ENCODE results near the gene ITPR2.

ITPR2 gene

DNA sequence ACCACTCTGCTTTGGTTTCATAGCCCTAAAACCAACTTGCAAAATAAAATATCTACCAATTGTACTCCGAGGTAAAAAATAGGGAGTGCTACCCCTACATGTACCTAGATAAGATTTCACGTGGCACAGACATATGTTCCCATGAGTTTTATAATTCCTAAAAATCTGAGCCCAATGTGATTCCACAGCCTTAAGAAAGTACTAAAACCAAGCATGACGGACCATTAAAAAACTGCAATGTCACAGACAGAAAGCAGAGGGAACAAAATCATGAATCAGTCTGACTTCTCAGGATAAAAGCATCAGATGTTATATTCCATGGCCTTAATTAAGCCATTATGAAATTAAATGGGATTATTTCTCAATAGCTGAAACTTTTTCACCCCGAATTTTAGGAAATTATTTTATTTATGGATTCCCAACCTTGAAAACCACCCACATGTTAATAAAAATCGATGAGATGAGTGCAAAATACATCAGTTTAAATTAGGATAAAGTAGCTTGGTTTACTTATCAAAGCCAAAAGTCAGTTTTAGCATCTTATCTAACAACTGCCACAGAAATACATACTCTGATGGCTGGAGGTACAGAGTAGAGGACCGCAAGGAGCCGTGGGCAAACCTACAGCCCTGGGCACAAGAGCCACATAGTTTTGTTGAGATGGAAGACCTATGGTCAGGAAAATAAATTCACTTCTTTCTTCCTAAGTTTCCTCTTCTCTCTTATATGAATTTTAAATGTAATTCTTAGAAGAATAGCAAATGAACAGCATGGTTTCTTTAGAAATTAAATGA is 4.5 kb downstream of the ITPR2 start:
- Histone ChIP-seq H2BK12ac (ENCODE audit: low read length in 2 of 2) (no peak overlapping the region), H3K14ac (ENCODE audit: low read length in 2 of 2) (no peak overlapping the region), H4K8ac (ENCODE audit: low read length) (no peak overlapping the region), H4K91ac (ENCODE audit: low read length) (no peak overlapping the region), H2AK5ac (ENCODE audit: low read length, severe bottlenecking) (no peak overlapping the region), H3K27ac (ENCODE audit: low read length, poor library complexity, severe bottlenecking) (no peak overlapping the region), H3K9me3 (ENCODE audit: control insufficient read depth, low read length) (no peaks in the 10 kb centered on the region), H3K4ac (ENCODE audit: low read depth in 1 of 2, low read length in 2 of 2) (no peak overlapping the region), H2BK120ac (ENCODE audit: low read depth, low read length) (no peak overlapping the region), H3K4me2 (ENCODE audit: low read length, poor library complexity, severe bottlenecking) (no peak overlapping the region), H2AFZ (ENCODE audit: low read depth, low read length) (no peak overlapping the region), H3K4me3 (ENCODE audit: insufficient read depth in 1 of 2, low read depth in 1 of 2, low read length in 2 of 2) (no peak overlapping the region), H3K27me3 (ENCODE audit: control insufficient read depth in 1 of 2, insufficient read depth in 1 of 2, low read length in 2 of 2) (no peaks in the 10 kb centered on the region), H3K4me1 (ENCODE audit: control insufficient read depth, insufficient read depth, low read depth, low read length) (peaks cover 5% of the 10 kb centered on the region), H2BK5ac (ENCODE audit: low read depth, low read length, poor library complexity, severe bottlenecking) (no peak overlapping the region), H3K18ac (ENCODE audit: low read depth in 1 of 2, low read length in 2 of 2) (no peak overlapping the region), H3K23ac (ENCODE audit: low read length in 2 of 2) (no peak overlapping the region), H3K9ac (ENCODE audit: low read length) (no peak overlapping the region), H2BK15ac (ENCODE audit: low read depth, poor library complexity, severe bottlenecking) (no peak overlapping the region), H3K36me3 (ENCODE audit: control insufficient read depth in 1 of 2, insufficient read depth in 2 of 2, low read depth in 1 of 2, low read length in 2 of 2) (no peaks in the 10 kb centered on the region), H3K79me1 (replicated peaks; ENCODE audit: low read length, poor library complexity, severe bottlenecking) (peaks cover 27% of the 10 kb centered on the region)
- 90% methylated on average over 4 of the region's 7 CpGs for WGBS
- no peak for DNase-seq

DNA sequence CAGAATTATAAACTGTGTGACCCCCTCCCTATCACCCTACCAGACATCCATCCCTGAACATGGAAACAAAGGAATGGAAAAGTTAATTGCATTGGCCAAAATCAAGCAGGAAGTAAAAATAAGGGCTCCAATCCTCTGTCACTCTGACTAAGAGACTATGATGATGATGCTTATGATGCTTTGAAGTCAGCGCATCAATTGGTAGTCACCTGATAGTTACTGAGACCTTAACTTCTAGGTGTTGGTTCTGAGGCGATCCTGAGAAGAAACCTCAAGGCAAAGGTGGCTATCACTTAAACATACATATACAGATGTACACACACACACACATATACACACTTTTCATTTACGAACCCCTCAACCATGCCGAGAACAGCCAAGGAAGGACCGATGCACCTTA is 6.6 kb downstream of the ITPR2 start:
- Histone ChIP-seq H3K27me3 (ENCODE audit: control insufficient read depth in 1 of 2, insufficient read depth in 1 of 2, low read length in 2 of 2) (no peaks in the 10 kb centered on the region), H3K18ac (ENCODE audit: low read depth in 1 of 2, low read length in 2 of 2) (no peak overlapping the region), H3K27ac (ENCODE audit: low read length, poor library complexity, severe bottlenecking) (no peak overlapping the region), H2BK12ac (ENCODE audit: low read length in 2 of 2) (no peak overlapping the region), H3K4ac (ENCODE audit: low read depth in 1 of 2, low read length in 2 of 2) (no peak overlapping the region), H2BK5ac (ENCODE audit: low read depth, low read length, poor library complexity, severe bottlenecking) (no peak overlapping the region), H2AFZ (ENCODE audit: low read depth, low read length) (no peak overlapping the region), H3K36me3 (ENCODE audit: control insufficient read depth in 1 of 2, insufficient read depth in 2 of 2, low read depth in 1 of 2, low read length in 2 of 2) (no peaks in the 10 kb centered on the region), H3K4me1 (ENCODE audit: control insufficient read depth, insufficient read depth, low read depth, low read length) (peaks cover 5% of the 10 kb centered on the region), H3K4me3 (ENCODE audit: insufficient read depth in 1 of 2, low read depth in 1 of 2, low read length in 2 of 2) (no peak overlapping the region), H4K91ac (ENCODE audit: low read length) (no peak overlapping the region), H3K79me1 (replicated peaks; ENCODE audit: low read length, poor library complexity, severe bottlenecking) (peaks cover 24% of the 10 kb centered on the region), H2AK5ac (ENCODE audit: low read length, severe bottlenecking) (peak overlapping the region; percentile 65), H3K14ac (ENCODE audit: low read length in 2 of 2) (no peak overlapping the region), H2BK15ac (ENCODE audit: low read depth, poor library complexity, severe bottlenecking) (no peak overlapping the region), H4K8ac (ENCODE audit: low read length) (no peak overlapping the region), H3K4me2 (ENCODE audit: low read length, poor library complexity, severe bottlenecking) (no peak overlapping the region), H3K23ac (ENCODE audit: low read length in 2 of 2) (no peak overlapping the region), H3K9me3 (ENCODE audit: control insufficient read depth, low read length) (no peaks in the 10 kb centered on the region), H2BK120ac (ENCODE audit: low read depth, low read length) (no peak overlapping the region), H3K9ac (ENCODE audit: low read length) (no peak overlapping the region)
- no peak for DNase-seq
- over 99% methylated on average over 5 of the region's 5 CpGs for WGBS

DNA sequence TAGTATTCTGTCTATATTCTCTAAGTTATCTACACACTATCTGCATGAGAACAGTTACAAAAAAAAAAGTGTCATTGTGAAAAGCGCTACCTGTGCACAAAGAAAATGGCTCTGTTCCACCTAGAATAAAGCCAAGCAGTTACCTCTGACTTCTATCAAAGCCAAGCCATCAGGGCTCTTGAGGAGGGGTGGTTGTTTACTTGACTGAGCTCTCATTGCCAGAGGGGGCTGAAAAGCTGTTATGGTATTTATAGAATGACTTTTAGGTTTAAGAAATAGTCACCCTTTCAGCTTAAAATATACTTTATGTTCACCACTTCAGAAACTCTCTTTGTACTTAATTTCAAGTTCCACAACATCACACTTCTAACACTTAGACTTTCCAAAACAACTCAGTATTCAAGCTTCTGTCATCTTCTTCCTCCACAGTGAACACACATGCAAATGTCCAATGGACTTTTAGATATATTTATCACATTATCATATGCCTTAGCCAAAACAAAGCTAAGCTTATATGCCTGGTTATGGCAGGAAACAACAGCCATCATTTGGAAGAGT is 7.5 kb downstream of the ITPR2 start:
- Histone ChIP-seq H2BK12ac (ENCODE audit: low read length in 2 of 2) (no peak overlapping the region), H3K36me3 (ENCODE audit: control insufficient read depth in 1 of 2, insufficient read depth in 2 of 2, low read depth in 1 of 2, low read length in 2 of 2) (no peaks in the 10 kb centered on the region), H4K91ac (ENCODE audit: low read length) (no peak overlapping the region), H2AK5ac (ENCODE audit: low read length, severe bottlenecking) (no peak overlapping the region), H4K8ac (ENCODE audit: low read length) (no peak overlapping the region), H3K23ac (ENCODE audit: low read length in 2 of 2) (no peak overlapping the region), H2BK120ac (ENCODE audit: low read depth, low read length) (no peak overlapping the region), H2BK15ac (ENCODE audit: low read depth, poor library complexity, severe bottlenecking) (no peak overlapping the region), H3K4me3 (ENCODE audit: insufficient read depth in 1 of 2, low read depth in 1 of 2, low read length in 2 of 2) (no peak overlapping the region), H2AFZ (ENCODE audit: low read depth, low read length) (no peak overlapping the region), H2BK5ac (ENCODE audit: low read depth, low read length, poor library complexity, severe bottlenecking) (no peak overlapping the region), H3K4ac (ENCODE audit: low read depth in 1 of 2, low read length in 2 of 2) (no peak overlapping the region), H3K27me3 (ENCODE audit: control insufficient read depth in 1 of 2, insufficient read depth in 1 of 2, low read length in 2 of 2) (no peaks in the 10 kb centered on the region), H3K4me2 (ENCODE audit: low read length, poor library complexity, severe bottlenecking) (no peak overlapping the region), H3K4me1 (ENCODE audit: control insufficient read depth, insufficient read depth, low read depth, low read length) (peaks cover 1% of the 10 kb centered on the region), H3K9me3 (ENCODE audit: control insufficient read depth, low read length) (no peaks in the 10 kb centered on the region), H3K18ac (ENCODE audit: low read depth in 1 of 2, low read length in 2 of 2) (no peak overlapping the region), H3K79me1 (replicated peaks; ENCODE audit: low read length, poor library complexity, severe bottlenecking) (peaks cover 19% of the 10 kb centered on the region), H3K9ac (ENCODE audit: low read length) (no peak overlapping the region), H3K27ac (ENCODE audit: low read length, poor library complexity, severe bottlenecking) (no peak overlapping the region), H3K14ac (ENCODE audit: low read length in 2 of 2) (no peak overlapping the region)
- no CpG with 5 or more reads among the region's 1 CpG for WGBS
- DNase-seq, result no peak

DNA sequence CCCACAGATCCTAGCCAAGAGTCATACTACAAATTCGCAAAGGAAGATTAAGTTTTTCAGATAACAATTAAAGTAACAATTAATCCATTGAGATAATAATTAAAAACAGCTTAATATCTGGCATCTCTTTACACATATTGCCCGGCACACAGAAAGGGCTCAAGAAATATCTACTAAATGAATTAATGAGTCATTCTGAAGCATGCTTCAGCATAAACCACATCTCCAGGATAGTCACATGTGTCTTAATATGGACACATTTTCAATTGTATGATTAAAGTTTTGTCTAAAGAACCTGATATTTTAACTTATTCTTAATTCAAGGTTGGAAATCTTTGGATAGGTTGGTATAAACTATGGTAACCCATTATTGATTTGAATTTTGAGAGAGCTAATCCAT is 9.6 kb downstream of the ITPR2 start:
- Histone ChIP-seq H2BK120ac (ENCODE audit: low read depth, low read length) (no peak overlapping the region), H2AFZ (ENCODE audit: low read depth, low read length) (no peak overlapping the region), H3K14ac (ENCODE audit: low read length in 2 of 2) (no peak overlapping the region), H3K27me3 (ENCODE audit: control insufficient read depth in 1 of 2, insufficient read depth in 1 of 2, low read length in 2 of 2) (no peaks in the 10 kb centered on the region), H3K4me3 (ENCODE audit: insufficient read depth in 1 of 2, low read depth in 1 of 2, low read length in 2 of 2) (no peak overlapping the region), H3K4ac (ENCODE audit: low read depth in 1 of 2, low read length in 2 of 2) (no peak overlapping the region), H3K9ac (ENCODE audit: low read length) (no peak overlapping the region), H3K27ac (ENCODE audit: low read length, poor library complexity, severe bottlenecking) (no peak overlapping the region), H2BK12ac (ENCODE audit: low read length in 2 of 2) (no peak overlapping the region), H4K8ac (ENCODE audit: low read length) (no peak overlapping the region), H3K4me2 (ENCODE audit: low read length, poor library complexity, severe bottlenecking) (no peak overlapping the region), H3K9me3 (ENCODE audit: control insufficient read depth, low read length) (no peaks in the 10 kb centered on the region), H3K36me3 (ENCODE audit: control insufficient read depth in 1 of 2, insufficient read depth in 2 of 2, low read depth in 1 of 2, low read length in 2 of 2) (no peaks in the 10 kb centered on the region), H3K4me1 (ENCODE audit: control insufficient read depth, insufficient read depth, low read depth, low read length) (peaks cover 1% of the 10 kb centered on the region), H4K91ac (ENCODE audit: low read length) (no peak overlapping the region), H2AK5ac (ENCODE audit: low read length, severe bottlenecking) (no peak overlapping the region), H2BK5ac (ENCODE audit: low read depth, low read length, poor library complexity, severe bottlenecking) (no peak overlapping the region), H2BK15ac (ENCODE audit: low read depth, poor library complexity, severe bottlenecking) (no peak overlapping the region), H3K79me1 (replicated peaks; ENCODE audit: low read length, poor library complexity, severe bottlenecking) (peaks cover 18% of the 10 kb centered on the region), H3K18ac (ENCODE audit: low read depth in 1 of 2, low read length in 2 of 2) (no peak overlapping the region), H3K23ac (ENCODE audit: low read length in 2 of 2) (no peak overlapping the region)
- no CpG with 5 or more reads among the region's 2 CpGs for WGBS
- DNase-seq, result peak; percentile 43

Data from mesenchymal stem cell (in vitro differentiated cells and primary cell).